Right kidney (tissue), 9 donors: Measurements from ENCODE around the gene GNAI2.

Experiments used
- DNase-seq: peaks from one replicate; pipeline ENCODE4 v3.0.0-alpha.2; 2016
- long read RNA-seq, 8 donors: transcript quantifications; one replicate each; lab custom pipeline, GENCODE V29; 2026

Gene GNAI2
- long read RNA-seq, donor 1, transcript GNAI2-202 (9 exons, 2,464 nt), result major isoform, 57 of 64 reads
- long read RNA-seq, donor 1, partial matches to known transcripts, result 7 of 64 reads
- long read RNA-seq, donor 1, other reads (novel, unspliced or antisense), result 0 of 64 reads
- long read RNA-seq, donor 2, transcript GNAI2-202 (9 exons, 2,464 nt), result major isoform, 38 of 42 reads
- long read RNA-seq, donor 2, partial matches to known transcripts, result 0 of 42 reads
- long read RNA-seq, donor 2, other reads (novel, unspliced or antisense), result 0 of 42 reads
- long read RNA-seq, donor 3, transcript GNAI2-202 (9 exons, 2,464 nt), result major isoform, 27 of 29 reads
- long read RNA-seq, donor 3, partial matches to known transcripts, result 0 of 29 reads
- long read RNA-seq, donor 3, other reads (novel, unspliced or antisense), result 0 of 29 reads
- long read RNA-seq, donor 4, transcript GNAI2-202 (9 exons, 2,464 nt), result major isoform, 50 of 121 reads
- long read RNA-seq, donor 4, partial matches to known transcripts, result 69 of 121 reads
- long read RNA-seq, donor 4, other reads (novel, unspliced or antisense), result 0 of 121 reads
- long read RNA-seq, donor 5, transcript GNAI2-202 (9 exons, 2,464 nt), result major isoform, 48 of 67 reads
- long read RNA-seq, donor 5, partial matches to known transcripts, result 15 of 67 reads
- long read RNA-seq, donor 5, other reads (novel, unspliced or antisense), result 0 of 67 reads
- long read RNA-seq, donor 6, transcript GNAI2-202 (9 exons, 2,464 nt), result major isoform, 47 of 86 reads
- long read RNA-seq, donor 6, partial matches to known transcripts, result 37 of 86 reads
- long read RNA-seq, donor 6, other reads (novel, unspliced or antisense), result 0 of 86 reads
- long read RNA-seq, donor 7, transcript GNAI2-202 (9 exons, 2,464 nt), result major isoform, 70 of 104 reads
- long read RNA-seq, donor 7, partial matches to known transcripts, result 30 of 104 reads
- long read RNA-seq, donor 7, other reads (novel, unspliced or antisense), result 0 of 104 reads
- long read RNA-seq, donor 8, transcript GNAI2-202 (9 exons, 2,464 nt), result major isoform, 44 of 131 reads
- long read RNA-seq, donor 8, partial matches to known transcripts, result 87 of 131 reads
- long read RNA-seq, donor 8, other reads (novel, unspliced or antisense), result 0 of 131 reads

GRCh38 chr3:50235716-50236483, at the start of gene GNAI2:
GNAI2 (plus strand) TSS chr3:50236204; CDS start chr3:50236336, 132 bp downstream.
- DNase-seq, result peak; percentile 90

DNA sequence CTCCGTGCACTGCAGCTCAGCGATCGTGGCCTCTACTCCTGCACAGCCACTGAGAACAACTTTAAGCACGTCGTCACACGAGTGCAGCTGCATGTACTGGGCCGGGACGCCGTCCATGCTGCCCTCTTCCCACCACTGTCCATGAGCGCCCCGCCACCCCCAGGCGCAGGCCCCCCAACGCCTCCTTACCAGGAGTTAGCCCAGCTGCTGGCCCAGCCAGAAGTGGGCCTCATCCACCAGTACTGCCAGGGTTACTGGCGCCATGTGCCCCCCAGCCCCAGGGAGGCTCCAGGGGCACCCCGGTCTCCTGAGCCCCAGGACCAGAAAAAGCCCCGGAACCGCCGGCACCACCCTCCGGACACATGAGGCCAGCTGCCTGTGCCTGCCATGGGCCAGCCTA, 48.3 kb upstream of the GNAI2 start:
- DNase-seq, result no peak

- DNase-seq, result no peak
Observed at GRCh38 chr3:50189274-50189673, 46.7 kb upstream of the GNAI2 start.

DNA sequence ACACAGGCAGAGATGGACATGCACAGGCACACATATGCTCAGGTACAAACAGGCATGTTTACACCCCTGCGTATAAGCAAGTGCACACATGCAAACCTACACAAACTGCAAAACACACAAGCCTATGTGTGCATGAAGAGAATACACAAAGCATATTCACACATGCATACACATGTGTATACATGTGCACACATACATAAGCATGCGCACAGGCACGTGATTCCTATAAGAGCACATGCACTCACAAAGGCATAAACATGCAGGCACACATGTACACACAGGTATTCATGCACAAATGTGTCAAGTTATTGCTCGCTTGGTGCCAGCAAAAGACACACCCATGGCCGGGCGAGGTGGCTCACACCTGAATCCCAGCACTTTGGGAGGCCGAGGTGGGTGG, 46.0 kb upstream of the GNAI2 start:
- DNase-seq, result no peak

DNA sequence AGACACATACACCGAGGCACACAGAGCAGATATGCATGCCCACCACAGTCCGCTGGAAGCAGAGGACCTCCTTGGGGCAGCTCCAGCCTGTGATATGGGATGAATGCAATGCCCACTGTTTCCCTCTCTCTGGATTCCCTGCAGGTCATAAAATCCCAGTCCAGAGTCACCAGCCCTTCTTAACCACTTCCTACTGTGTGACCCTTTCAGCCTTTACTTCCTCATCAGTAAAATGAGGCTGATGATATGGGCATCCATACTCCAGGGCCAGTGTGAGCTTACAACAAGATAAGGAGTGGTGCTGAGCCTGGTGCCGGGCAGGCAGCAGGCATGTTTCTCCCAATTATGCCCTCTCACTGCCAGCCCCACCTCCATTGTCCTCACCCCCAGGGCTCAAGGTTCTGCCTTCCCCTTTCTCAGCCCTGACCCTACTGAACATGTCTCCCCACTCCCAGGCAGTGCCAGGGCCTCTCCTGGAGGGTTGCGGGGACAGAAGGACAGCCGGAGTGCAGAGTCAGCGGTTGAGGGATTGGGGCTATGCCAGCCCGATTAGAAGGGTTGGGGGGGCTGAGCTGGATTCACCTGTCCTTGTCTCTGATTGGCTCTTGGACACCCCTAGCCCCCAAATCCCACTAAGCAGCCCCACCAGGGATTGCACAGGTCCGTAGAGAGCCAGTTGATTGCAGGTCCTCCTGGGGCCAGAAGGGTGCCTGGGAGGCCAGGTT, 44.9 kb upstream of the GNAI2 start, which contains the start of gene GNAT1:
Gene GNAT1 (plus strand): TSS at position 675 of the 725 bp plus-strand sequence. CDS start 116 bp downstream, outside the sequence.
- DNase-seq, result no peak

DNA sequence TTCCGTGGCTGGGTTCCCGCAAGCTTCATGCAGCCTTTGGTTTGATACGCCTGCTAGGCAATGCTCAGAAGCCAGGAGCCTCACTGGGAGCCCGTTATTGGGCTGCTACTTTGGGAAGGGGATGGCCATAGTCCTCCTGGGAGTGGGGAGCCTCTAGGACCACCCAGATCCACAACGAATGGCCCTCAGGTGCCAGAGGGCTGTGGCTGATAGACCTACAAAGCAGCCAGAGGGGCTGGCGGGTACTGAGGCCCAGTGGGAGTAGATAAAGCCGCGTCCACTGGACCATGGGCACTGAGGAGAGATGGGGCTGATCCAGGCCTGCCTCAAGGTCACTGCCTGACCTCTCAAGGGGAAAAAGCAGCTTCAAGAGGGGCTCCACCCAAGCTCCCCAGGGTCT, 43.9 kb upstream of the GNAI2 start:
- DNase-seq, result no peak

DNA sequence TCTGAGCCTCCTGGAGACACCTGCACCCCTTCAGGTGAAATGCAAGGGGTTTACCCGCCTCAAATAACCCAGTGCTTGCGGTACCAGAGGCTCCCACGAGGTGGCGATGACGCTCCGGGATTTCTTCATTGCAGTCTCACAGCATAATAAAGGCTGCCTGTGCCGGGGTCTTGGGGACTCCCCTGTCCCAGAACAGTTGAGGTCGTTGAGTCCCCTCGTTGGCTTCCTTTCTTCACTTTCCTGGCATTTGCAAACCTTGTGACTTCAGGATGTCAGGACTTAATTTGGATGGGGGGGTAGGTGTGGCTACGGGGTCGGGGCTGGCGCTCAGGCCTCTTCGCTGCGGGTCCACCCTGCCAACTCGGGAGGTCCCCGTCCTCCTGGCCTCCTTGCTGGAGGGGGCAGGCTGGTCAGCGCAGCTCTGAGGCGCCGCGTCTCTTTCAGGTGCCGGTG, 43.3 kb upstream of the GNAI2 start:
- DNase-seq, result peak; percentile 75

- DNase-seq, result no peak
Observed at GRCh38 chr3:50193286-50193685, 42.7 kb upstream of the GNAI2 start.

DNA sequence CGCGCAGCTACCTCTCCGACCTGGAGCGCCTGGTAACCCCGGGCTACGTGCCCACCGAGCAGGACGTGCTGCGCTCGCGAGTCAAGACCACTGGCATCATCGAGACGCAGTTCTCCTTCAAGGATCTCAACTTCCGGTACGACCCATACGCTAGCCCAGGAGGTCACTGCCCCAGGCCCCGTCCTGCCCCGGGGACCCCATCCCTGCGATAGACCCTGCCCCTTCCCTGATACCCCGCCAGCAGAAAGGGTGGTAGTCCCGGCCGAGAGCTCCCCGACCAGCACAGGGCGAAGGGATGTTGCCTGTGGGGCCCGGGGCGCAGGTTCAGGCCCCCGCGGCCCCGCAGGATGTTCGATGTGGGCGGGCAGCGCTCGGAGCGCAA, 42.3 kb upstream of the GNAI2 start:
- DNase-seq, result no peak

DNA sequence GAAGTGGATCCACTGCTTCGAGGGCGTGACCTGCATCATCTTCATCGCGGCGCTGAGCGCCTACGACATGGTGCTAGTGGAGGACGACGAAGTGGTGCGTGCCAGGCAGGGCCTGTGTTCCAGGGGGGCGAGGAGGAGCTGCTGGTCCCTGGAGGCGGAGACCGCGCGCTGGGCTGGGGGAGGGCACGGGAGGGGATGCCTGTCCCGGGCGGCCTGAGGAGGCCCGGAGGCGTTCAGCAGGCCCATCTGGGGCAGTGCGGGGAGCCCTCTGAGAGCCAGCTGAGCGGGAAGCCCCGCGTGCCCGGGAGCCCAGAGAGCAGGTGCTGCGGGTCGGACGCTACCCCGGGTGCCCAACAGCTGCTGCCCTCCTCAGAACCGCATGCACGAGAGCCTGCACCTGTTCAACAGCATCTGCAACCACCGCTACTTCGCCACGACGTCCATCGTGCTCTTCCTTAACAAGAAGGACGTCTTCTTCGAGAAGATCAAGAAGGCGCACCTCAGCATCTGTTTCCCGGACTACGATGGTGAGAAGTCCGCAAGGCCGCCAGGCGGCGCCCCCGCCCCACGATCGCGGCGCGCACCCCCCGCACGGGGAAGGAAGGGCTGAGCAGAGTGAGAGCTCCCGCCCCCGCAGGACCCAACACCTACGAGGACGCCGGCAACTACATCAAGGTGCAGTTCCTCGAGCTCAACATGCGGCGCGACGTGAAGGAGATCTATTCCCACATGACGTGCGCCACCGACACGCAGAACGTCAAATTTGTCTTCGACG, 41.7 kb upstream of the GNAI2 start:
- peak; percentile 71 for DNase-seq

- no peak for DNase-seq
Observed at GRCh38 chr3:50194903-50195500, 41.0 kb upstream of the GNAI2 start.

DNA sequence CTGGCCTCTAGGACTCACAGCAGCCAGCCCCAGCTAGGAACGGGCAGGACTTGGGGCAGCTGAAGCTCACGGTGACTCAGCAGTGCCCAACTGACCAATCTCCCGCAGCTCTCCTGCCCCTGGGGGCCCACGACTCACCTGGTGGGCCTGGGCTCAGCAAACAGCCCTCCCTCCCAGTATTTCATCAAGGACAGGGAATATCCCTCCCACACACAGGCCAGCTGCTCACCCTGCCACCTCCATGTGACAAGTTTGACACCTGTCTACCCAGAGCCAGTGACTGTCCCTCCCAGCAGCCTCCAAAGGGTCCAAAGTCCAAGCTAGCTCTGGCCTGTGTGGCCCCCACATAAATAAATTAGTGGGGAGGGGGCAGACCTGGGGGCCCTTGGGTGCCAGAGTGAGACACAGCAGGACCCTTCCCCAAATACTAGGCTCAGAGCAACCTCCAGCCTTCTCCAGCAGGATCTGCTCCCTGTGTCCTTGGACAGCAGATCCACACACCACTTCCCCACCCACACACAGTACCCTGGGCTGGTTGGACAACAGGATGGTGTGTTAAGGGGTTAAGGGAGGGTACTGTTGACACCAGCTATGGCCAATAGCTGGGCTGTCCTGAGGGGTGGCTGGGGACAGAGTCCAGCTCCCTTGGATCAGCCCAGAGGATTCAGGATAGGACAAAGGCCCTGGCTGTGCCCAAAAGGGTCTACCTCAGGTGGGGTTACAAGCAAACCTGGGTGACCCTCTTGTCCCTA, 40.3 kb upstream of the GNAI2 start:
- DNase-seq, result peak; percentile 38

- DNase-seq, result no peak
Observed at GRCh38 chr3:50196253-50196801, 39.7 kb upstream of the GNAI2 start.

- no peak for DNase-seq
Observed at GRCh38 chr3:50201573-50202315, 34.3 kb upstream of the GNAI2 start.

- no peak for DNase-seq
Observed at GRCh38 chr3:50202353-50203112, 33.5 kb upstream of the GNAI2 start.

- DNase-seq, result no peak
Observed at GRCh38 chr3:50203113-50203808, 32.7 kb upstream of the GNAI2 start.
